GM18867 (cell line): Measurements from ENCODE around the gene EIF4B.

Source experiments
- ATAC-seq: cut with Tn5 transposase; IDR thresholded peaks from one replicate; pipeline ENCODE4 v1.9.1; 2021; ENCODE audit warnings: mild to moderate bottlenecking, moderate library complexity; ENCODE audit not compliant: unreplicated experiment

EIF4B gene

DNA sequence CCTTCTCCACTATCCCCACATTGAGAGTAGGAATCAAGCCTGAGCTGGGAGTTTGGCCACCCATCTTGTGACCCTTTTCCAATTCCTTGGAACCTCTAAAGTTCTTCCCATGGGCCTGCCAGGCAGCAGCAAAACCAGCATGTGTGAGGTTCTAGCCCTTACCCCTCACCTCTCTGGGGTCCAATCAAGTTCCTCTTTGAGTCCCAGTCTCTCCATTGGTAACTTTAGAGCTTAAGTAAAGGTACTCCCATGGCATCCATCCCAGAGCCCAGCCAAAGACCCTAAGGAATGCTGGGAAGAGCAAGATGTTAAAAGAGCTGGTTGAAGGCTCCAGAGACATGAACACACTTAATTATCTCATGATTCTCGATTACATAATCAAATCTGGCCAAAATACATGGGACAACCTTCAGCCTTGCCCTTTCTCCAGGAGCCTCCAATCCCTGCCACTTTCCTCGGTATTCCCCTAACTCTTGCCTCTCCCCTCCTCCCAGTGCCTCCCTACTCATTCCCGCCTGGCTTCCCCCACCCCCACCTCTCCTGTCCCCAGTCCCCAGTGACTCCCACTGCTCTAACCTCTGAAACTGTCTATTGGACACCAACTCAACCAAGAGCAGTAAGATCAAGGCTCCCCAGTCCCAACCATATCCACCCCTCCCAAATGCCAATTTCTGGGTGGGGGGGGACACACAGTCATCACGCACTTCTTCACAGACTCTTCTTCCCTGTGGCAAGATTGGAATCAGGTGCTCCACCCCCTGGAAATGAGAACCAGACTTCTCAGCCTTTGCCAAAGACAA, 38.8 kb downstream of the EIF4B start:
- no peak for ATAC-seq

GRCh38 chr12:53045696-53046045, 39.4 kb downstream of the EIF4B start:
- no peak for ATAC-seq

- peak; percentile 28 for ATAC-seq
These were observed 40.5 kb downstream of the EIF4B start for GRCh38 chr12:53046655-53047220.

DNA sequence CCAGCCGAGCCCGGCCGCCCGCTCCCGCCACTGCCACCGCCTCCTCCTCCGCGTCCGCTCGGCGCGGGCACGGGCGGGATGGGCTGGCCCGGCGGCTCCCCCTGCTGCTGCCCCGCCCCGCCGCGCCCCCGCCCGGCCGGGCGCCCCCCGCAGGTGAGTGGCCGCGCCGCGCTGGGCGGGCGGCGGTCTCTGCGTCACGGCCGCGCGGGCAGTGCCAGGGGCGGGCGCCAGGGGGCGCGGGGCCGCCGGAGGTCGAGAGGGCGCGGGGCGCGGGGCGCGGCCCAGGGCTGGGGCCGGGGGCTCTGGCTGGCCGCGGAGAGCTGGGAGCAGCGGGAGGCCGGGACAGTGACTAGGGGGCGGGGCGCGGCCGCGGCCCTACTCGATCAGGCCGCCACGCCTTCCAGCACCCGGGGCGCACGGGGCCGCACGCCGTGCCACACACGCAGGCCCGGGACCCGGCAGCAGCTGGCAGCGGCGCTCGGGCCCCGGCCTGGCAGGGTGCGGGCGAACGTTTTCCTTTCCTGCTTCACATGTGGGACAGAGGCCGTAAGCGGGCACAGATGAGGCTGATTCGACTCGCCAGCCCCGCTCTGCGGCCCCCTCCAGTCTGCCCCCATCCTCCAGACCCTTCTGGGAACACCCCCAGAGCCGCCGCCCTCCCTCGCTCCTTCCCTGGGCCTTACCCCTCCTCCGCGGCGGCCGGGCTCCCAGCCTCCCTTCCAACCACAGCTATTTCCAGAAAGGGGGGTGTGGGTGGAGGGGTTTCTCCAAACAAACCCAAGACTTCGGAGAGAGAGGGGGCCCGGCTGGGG, 41.2 kb downstream of the EIF4B start:
- peak; percentile 68 for ATAC-seq

GRCh38 chr12:53048033-53048779, 42.0 kb downstream of the EIF4B start:
- ATAC-seq: no peak

GRCh38 chr12:53048780-53049401, 42.6 kb downstream of the EIF4B start:
- no peak for ATAC-seq

DNA sequence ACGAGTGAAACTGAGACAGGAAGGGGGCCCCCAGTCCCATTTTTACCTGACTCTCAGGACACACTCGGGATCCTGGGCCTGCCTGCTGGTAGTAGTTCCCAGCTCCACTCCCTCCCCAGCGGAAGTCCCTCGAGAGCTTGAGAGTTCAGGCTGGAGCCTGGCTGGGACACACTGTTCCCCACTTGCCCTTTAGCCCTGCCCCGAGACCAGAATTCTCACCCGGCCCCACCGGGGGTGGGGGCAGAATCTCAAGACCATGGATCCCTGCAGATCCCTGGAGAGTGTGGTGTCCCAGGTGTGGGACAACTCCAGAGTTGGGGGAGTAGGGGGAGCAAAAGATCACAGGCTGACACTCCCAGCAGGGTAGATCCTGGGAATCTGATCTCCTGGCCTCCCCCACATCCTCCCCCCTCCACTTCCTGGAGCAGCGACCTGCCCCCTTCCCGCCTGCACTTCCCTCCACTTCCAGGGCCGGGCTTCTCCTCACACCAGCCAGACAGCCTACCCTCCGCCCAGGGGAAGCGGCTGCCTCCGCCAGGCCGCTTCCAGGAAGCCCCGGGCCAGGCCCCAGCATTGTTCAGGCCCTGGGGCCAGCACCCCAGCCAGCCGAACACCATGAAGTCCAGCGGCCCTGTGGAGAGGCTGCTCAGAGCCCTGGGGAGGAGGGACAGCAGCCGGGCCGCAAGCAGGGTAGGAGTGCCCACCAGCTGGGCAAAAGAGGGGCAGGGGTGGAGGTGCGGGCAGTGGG, 43.5 kb downstream of the EIF4B start, which contains the start of gene TNS2:
TNS2 (plus strand) TSS at position 495 of the 748 bp plus-strand sequence; CDS start at position 616, 121 bp downstream.
- ATAC-seq: no peak

DNA sequence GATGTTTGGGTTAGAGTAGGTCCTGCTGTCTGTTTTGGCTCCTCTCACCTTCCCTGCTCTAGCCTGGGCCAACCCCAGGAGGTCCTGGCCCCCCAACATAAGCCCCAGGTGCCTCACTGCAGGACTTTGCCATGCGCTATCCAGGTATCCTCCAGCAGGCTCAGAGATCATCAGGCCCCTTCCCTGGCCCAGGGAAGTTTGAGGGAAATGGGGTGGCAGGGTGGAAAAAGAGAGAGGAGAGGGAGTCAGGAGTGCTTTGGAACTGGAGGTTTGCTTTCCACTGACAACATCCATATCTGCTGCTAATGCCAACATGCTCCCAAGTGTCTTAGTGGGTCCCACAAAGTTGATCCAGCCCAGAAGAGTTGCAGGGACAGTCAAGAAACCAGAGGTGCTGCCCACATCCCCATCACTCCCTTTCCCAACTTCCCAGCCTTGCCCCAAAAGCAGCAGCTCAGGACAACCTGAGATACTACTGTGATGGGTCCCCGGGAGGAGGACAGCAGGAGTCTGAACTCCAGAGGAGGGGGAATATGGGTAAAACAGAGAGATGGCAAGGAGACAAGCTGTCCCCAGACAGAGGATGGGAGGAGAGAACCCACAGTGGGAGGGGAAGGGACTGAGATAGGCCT, 44.3 kb downstream of the EIF4B start:
- ATAC-seq: no peak

- ATAC-seq: no peak
These were observed 45.0 kb downstream of the EIF4B start for GRCh38 chr12:53051058-53051880.

DNA sequence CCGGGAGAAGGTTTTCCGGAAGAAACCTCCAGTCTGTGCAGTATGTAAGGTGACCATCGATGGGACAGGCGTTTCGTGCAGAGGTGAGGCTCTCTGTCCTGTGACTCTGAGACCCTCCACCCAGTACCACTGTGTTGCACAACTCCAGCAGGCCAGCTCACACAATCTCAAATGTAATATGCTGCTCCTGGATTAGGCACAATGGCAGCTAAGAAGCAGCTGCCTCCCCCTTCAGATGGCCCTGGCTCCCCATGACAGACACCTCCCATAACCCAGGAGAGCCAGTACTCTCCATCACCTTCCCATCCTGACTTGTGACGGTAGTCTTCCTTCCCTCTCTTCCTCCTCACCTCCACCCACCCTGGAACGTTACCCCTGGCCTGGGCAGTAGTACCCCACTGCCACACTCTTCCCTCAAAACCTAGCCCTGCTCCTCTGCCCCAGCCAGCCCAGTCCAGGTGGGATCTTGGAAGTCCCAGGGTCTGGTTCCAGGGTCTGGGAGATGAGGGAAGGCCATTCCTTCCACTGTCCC, 45.7 kb downstream of the EIF4B start:
- no peak for ATAC-seq

GRCh38 chr12:53052419-53053217, 46.4 kb downstream of the EIF4B start:
- no peak for ATAC-seq

DNA sequence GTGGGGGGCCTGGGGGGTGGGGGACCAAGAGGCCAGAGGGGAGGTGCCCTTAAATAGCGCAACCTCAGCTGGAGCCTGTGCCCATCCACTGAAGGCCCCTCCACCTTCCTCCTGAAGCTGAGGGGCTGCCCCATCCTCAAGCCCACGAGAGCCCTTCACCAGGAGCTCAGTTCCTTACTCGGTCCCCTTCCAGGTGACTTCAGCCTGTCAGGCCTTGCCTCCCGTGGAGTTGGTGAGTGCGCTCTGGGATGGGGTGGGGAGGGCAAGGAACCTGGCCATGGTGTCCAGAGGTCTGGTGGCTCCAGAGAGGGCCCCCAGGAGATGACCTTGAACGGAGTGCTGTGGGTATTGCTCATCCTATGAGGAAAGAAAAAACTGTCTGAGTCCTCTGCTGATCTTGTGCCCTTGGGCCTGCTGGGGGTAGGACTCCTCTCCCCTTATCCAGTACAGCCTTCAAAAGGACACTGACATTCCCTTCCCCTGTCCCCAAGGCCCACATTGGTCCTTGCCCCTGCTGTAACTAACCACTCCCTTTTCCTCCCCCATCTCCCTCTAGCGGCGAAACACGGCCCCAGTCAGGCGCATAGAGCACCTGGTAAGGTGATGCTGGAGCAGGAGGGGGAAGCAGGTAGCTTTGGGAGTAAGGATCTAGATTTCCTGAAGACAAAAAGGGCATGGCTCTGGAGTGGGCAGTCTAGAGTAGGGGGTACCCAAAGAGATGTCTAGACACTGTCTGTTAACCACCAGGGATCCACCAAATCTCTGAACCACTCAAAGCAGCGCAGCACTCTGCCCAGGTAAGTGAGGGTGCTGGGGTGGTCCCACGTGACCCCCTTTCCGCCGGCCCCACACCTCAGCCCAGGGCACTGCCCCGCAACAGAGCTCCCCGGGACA, 47.2 kb downstream of the EIF4B start:
- no peak for ATAC-seq

DNA sequence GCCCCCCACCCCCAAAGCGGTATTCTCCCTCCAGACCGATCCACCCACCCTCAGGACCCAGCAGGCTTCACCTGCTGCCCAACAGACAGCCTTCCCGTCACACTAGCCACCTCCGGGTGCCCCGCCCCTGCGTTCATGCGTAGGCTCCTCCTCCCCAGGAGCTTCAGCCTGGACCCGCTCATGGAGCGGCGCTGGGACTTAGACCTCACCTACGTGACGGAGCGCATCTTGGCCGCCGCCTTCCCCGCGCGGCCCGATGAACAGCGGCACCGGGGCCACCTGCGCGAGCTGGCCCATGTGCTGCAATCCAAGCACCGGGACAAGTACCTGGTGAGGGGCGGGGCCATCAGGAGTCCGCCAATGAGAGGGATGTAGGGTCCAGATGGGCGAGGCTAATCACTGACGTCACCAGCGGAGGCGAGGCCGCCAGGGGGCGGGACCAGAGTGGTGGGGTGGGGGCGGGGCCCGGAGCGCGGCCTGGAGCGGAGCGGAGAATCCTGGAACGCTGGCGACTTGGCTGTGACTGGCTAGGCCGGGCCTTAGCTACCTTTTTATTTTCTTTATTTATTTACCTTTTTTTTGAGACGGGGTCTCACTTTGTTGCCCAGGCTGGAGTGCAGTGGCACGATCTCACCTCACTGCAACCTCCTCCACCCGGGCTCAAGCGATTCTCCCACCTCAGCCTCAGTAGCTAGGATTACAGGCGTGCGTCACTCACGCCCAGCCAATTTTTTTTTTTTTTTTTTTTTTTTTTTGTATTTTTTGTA, 48.0 kb downstream of the EIF4B start:
- peak; percentile 94 for ATAC-seq

GRCh38 chr12:53055471-53056266, 49.4 kb downstream of the EIF4B start:
- ATAC-seq: no peak

DNA sequence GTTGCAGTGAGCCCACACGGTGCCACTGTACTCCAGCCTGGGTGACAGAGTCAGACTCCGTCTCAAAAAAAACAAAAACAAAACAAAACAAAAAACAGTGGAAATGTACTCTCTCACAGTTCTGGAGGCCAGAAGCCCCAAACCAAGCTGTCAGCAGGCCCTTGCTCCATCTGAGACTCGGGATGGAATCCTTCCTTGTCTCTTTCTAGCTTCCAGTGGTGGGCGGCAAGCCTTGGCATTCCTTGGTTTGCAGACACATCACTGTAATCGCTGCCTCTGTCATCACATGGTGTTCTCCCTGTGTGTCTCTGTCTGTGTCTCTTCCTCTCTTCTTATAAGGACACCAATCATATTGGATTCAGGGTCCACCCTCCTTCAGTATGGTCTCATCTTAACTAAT, 50.0 kb downstream of the EIF4B start:
- no peak for ATAC-seq
